ENCODE measurements around the gene KBTBD12.
"Not testable (repeated sequence)": the region's sequence is repeated elsewhere in the genome, so short reads cannot be mapped to it uniquely, and the experiment has no call there.

The KBTBD12 gene

DNA sequence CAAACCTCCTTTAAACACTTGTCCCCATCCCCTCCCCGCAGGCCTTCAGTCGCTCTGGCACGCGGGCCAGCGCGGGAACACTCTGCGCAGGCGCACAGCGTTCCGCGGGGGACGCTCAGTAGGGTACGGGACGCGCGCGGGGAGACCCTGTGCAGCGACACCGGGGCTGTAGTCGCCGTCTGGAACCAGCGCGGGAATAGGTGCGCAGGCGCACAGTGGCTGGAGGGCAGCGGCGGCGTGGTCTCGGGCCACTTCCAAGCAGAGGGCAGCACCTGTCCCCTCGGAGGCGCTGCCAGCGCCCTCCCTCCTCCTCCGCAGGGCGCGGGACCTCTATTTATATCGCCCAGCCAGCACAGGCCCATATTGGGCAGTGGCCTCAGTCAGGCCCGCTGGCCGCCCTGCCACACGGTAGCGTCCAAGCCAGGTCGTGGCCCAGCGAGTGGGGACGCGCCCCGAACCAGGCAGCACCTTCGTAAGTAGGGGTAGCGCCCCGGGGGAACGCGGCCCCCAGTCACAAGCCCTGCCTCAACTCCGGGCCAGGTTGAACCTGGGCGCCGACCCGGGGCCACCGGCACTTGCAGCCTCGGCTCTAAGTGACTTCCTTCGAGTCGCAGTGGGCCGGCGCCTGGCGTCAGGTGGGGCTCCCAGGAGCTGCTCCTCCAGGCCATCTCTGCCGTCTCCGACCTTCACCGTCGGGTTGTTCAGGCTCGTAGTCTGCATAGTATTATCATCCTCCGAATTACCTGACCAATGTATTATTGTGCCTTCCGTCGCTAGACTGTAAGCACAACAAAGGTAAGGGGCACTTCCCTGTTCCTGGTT is at the start of gene KBTBD12:
TSS of gene KBTBD12 (plus strand) at position 118 of the 822 bp plus-strand sequence. CDS start 7,830 bp downstream, outside the sequence.
- DNase-seq (ENCODE audit: low read depth), result no peak

- DNase-seq (ENCODE audit: low read depth), result no peak
Measured at GRCh38 chr3:127865941-127866340, 49.1 kb upstream of the KBTBD12 start.

GRCh38 chr3:127867412-127867811 is 47.6 kb upstream of the KBTBD12 start:
- DNase-seq (ENCODE audit: low read depth), result no peak

- DNase-seq (ENCODE audit: low read depth), result no peak
Measured at GRCh38 chr3:127867986-127868385, 47.0 kb upstream of the KBTBD12 start.

DNA sequence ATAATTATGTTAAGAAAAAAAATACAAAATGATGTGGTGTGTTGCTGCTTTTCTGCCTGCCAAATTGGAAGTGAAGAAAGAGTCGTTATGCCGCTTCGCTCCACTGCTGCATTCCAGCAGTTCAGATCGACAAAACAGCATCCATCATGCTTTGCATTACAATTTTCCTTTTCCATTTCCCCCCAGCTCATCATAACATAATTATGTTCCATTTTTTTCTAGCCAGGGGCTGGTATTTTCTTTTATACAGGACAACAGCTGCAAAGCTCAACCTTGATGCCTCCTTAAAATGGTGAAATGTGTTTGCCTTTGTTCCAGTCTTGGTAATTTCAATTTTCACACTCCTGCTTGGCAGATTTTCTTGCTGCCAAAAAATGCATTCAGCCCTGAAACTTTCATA is 44.9 kb upstream of the KBTBD12 start:
- DNase-seq (ENCODE audit: low read depth), result no peak

- DNase-seq (ENCODE audit: low read depth), result not testable (repeated sequence)
Measured at GRCh38 chr3:127874097-127874496, 40.9 kb upstream of the KBTBD12 start.

GRCh38 chr3:127881586-127881985 is 33.4 kb upstream of the KBTBD12 start:
- no peak for DNase-seq (ENCODE audit: low read depth)

GRCh38 chr3:127884041-127884440 is 31.0 kb upstream of the KBTBD12 start:
- DNase-seq (ENCODE audit: low read depth), result no peak

DNA sequence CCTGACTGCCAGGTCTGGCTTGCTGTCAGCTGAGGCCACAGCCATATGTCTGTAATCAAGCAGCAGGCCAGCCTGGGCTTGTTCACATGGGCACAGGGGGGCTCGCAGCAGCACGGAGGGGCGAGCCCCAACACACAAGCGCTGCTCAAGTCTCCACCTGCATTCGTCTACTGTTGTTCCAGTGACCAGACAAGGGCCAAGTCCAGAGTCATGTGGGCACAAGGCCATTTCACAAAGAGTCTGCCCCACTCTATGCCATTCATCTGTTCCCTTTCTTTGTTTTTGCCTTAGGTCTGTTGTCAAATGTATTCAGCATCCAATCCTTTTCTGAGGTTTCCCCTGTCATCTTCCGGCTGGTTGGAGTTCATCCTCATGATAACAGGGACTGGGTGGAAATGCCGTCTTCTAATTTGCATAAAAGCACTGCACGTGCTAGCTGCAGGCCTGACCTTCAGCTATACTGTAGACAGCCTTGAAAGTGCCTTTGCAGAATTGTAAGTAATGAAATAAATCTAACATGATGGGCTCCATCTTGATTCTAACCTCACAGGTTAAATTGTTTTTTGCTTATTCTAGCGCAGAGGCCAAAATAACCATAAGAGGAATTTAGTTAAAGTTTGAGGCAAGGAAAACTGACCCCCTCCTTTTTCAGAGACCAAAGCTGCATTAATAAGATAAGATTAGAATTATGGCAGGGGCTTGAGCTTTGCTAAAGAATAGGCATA is 28.6 kb upstream of the KBTBD12 start:
- DNase-seq (ENCODE audit: low read depth), result no peak

DNA sequence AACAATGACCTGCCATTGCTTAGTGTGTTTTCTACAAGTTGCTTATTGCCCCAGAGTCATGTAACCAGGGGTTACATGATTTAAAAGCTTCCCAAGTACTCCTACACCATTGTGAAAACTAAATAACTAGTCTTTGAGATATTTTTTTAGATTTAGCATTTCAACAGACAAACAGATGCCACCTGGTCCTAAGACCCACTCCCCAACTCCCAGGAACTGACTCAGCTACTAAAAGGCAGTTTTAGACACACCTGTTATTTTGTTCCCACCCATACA is 28.1 kb upstream of the KBTBD12 start:
- DNase-seq (ENCODE audit: low read depth), result no peak

DNA sequence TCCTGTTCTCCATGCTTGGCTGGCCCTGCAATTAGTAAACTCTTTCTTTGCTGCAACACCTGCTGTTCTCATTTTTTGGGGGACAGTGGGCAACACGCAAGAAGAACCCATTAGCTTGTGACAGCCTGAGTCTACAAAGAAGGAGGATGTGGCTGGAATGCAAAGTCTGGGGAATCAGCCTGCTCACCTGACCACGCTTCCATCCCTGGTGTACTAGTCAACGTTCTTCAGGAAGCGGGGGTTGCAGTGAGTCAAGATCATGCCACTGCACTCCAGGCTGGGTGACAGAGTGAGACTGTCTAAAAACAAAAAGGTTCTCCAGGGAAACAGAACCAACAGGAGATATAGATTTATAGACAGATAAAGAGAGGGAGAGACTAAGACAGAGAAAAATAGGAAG is 27.7 kb upstream of the KBTBD12 start:
- DNase-seq (ENCODE audit: low read depth), result no peak

DNA sequence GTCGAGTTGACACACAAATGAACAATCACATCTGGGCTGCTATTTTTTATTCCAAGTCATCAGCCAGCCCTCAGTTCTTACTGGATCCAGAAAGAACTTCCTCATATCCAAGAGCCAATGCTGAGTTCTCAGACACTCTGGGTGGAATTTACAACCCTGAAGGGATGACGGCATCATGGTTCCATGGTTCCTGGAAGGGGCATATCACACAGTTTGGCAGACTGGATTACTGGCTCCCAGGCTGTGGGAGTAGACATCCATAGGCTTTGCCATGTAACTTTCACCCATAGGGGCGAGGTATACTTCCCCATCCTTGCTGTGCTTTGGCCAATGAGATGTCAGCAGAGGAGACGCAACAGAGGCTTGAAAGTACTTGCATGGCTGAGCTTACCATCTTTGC is 26.9 kb upstream of the KBTBD12 start:
- no peak for DNase-seq (ENCODE audit: low read depth)

DNA sequence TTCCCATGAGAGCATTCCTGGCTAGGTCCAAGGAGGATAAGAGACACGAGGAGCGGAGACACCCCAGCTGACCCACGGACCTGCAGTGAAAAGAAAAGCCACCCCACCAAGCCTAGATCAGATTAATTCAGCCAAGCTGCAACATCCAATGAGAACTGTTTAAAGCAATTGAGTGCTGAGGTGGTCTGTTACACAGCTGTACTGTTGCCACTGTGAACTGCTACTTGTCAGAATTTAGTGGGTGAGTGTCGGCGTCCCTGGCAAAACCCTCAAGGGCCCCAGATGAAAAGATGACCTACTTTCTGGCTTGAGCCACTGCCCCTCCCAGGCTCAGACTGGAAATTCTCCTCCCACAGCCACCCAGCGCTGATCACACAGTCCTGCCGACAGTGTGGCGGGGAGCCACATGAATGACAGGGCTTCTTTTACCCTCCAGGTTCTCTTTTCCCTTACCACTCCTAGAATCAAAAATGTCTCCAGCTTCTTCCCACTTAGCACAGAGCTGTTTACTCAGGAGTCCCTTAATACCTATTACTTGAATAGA is 26.4 kb upstream of the KBTBD12 start:
- DNase-seq (ENCODE audit: low read depth), result no peak

DNA sequence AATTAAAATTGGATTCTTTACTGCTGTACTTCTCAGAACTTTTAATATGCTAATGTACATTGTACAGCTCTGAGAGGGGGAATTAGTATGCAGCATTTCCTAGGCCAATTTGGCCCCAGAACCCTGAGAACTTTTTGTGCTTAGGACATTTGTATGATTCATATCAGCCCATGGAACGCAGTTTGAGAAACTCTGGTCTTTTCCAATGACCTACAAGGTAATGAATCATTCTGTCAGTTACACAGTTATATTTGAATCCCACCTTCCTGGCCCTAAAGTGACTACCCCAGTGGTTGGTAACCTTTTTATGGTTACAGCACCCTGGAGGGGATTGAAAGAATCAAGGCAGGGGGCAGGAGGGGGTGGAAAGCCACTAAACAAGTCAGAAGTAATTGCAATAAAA is 25.6 kb upstream of the KBTBD12 start:
- DNase-seq (ENCODE audit: low read depth), result peak; percentile 60

DNA sequence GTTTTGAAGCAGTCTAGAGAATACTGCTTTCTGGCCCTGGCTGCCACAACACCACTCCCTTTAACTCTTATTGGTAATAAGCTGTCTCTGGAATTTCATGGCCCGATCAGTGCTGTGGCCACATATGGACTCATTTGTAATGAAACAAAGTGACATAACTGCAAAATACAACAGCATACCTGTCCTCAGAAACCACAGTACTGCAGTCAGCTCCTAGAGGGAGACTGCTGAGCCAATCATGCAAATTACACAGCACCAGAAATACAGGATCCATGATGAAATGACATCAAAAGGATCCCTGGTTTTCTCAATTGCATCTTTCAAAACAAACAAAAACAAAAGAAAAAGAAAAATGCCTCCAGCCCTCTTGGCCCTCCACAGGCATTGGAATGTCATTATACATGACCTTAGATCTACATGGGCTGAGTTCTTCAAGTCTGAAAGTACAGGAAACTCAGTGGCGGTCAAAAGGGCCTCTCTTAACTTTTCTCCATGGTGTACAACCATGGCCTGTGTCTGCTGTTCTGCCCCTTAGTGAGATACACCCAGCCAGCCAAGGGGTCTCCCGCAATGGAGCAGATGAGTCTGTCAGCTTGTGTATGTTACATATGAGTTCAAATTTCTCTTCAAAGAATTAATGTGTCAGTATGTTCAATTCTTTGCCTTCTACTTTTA is 24.9 kb upstream of the KBTBD12 start:
- DNase-seq (ENCODE audit: low read depth), result peak; percentile 39

GRCh38 chr3:127890651-127891290 is 24.3 kb upstream of the KBTBD12 start:
- not testable (repeated sequence) for DNase-seq (ENCODE audit: low read depth)

DNA sequence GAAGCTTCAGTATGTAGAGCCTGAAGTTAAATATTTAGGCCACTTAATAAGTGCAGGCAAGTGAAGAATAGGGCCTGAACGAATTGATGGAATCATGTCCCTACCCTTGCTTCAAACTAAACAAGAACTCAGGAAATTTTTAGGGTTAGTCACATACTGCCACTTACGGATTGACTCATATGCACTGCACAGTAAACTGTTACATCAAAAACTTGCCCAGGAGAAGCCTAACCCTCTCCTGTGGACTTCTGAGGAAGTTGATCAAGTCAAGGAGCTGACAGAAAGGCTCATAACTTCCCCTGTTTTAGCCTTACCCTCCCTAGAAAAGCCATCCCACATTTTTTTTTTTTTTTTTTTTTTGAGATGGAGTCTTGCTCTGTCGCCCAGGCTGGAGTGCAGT is 20.6 kb upstream of the KBTBD12 start:
- no peak for DNase-seq (ENCODE audit: low read depth)

DNA sequence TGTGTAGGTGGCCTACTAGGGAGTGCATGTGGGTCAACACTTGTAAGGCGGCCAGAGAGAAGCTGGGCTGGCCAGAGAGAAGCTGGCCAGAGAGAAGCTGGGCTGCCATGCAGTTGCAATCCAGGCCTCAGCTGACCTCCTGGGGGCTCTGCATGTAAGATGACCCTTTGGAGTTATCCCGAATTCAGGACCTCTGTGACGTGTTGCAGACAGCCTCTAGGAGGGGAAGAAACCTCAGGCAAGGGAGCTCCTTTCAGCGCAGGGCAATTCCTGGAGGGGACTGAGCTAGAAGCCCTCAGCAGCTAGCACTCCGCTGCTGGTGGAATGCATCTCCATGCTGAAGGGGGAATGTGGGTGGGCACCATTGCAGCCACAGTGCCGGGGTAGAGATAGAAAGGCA is 15.8 kb upstream of the KBTBD12 start:
- no peak for DNase-seq (ENCODE audit: low read depth)

DNA sequence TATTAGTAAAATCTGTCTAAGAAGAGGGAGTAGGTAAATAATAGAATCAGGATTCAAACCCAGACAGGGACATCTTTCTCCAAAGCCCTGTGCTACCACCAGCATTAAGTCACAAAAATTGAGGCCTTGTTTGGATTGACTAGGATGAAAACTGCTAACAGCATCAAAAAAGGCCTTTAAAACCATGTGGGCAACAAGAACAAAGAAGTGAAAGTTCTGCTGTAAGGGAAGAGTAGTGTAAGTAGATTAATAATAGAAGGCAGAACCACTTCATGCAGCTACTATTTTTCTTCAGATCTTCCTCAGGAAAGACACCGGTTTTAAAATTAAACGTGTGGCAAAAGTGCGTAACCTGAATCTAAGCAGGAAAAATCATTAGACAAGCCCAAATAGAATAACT is 15.3 kb upstream of the KBTBD12 start:
- DNase-seq (ENCODE audit: low read depth), result no peak

DNA sequence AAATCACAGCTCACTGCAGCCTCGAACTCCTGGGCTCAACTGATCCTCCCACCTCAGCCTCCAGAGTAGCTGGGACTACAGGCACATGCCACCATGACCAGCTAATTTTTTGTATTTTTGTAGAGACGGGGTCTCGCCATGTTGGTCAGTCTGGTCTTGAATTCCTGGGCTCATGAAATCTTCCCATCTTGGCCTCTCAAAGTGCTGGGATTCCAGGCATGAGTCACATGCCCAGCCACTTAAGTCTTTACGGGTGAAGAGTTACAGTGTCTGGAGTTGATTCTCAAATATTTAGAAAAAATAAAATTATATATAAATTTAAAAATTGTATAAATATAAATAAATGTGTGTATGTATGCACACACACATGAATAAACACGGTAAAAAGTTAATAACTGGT is 14.5 kb upstream of the KBTBD12 start:
- no peak for DNase-seq (ENCODE audit: low read depth)

- DNase-seq (ENCODE audit: low read depth), result no peak
Measured at GRCh38 chr3:127902486-127902885, 12.5 kb upstream of the KBTBD12 start.

GRCh38 chr3:127903611-127904375 is 11.2 kb upstream of the KBTBD12 start:
- DNase-seq (ENCODE audit: low read depth), result no peak

Data from fibroblast of gingiva (primary cell).